GM18868 (cell line): ENCODE data around the gene KRT85.

ENCODE experiments used
- ATAC-seq: cut with Tn5 transposase; IDR thresholded peaks from one replicate; pipeline ENCODE4 v1.9.1; 2021; ENCODE audit warnings: mild to moderate bottlenecking, moderate library complexity; ENCODE audit not compliant: unreplicated experiment

Gene KRT85

DNA sequence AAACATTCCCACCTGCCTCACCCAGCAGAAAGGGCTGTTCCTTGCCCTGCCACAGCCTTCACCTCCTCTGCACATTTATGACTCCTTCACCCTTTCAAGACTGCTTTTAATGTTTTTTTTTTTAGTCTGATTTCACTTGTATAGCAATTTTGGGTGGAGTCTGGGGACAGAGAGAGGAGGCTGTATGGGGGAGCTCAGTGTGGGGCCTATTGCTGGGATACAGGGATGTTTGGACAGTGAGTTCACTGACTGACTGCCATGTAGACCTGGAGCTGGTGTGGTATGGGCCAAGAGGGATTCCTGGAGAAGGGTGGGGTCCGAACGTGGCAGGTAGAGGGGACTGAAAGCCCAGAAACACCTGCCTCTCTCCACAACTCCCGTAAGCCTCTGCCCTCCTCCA is 1.9 kb upstream of the KRT85 start:
- no peak for ATAC-seq

DNA sequence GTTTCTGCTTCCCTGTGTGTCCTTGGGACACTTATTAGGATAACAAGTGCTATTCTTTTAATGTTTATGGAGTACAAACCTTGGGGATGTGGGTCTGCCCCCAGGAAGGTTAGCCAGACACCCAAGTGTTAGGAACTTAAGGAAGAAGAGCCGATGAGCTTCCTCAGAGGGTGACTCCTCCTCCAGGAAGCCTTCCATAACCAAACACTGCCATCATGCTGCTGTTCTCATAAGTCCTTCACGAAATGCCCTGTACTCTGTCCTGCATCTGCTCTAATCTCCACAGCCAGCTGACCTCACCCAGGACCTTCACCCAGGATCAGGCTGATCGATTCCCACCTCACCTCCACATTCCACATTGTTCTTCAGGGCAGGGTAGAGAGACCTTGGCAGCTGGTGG is 1.2 kb upstream of the KRT85 start:
- no peak for ATAC-seq

DNA sequence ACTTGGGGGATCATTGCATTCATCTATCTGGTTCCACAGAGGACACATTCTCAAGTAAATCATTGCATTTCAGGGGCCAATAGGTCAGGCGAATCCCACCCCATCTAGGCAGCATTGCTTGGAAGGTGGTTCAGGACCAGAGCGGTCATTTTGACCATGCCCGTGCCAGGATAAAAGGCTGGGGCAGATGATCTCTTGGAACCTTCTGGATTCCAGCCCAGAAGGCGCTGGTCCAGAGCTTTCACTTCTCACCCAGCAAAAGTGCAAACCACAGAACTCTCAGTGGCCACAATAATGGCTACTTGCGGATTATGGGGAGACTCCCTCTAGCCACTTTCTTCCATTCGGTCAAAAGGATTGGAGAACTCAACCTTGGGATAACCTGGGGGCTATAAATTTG is 595 bp upstream of the KRT85 start:
- ATAC-seq, result no peak

DNA sequence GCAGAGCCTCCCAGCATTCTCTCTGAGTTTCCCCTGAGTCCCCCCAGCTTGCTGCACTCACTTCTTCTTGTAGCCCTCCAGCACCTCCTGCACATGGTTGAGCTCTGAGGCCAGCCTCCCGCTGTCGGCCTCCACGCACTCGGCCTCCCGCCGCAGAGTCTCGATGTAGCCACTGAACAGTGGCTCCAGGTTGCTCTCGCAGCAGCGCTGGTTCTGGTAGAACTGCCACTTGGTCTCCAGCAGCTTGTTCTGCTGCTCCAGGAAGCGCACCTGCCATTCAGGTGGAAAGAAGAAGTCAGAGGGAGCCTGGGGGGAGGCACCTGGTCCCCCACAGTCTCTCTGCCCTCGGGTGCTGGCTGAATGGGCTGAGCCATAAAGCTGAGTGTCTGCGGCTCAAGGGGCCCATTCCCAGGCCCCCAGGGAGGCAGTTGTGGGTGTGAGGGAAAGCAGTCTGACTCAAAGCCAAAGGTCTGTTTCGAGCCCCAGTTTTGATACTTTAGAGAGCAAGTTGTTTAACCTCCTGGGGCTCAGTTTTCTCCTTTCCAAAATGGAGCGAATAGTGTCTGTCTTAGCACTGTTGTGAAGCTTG is 2.3 kb downstream of the KRT85 start:
- no peak for ATAC-seq

DNA sequence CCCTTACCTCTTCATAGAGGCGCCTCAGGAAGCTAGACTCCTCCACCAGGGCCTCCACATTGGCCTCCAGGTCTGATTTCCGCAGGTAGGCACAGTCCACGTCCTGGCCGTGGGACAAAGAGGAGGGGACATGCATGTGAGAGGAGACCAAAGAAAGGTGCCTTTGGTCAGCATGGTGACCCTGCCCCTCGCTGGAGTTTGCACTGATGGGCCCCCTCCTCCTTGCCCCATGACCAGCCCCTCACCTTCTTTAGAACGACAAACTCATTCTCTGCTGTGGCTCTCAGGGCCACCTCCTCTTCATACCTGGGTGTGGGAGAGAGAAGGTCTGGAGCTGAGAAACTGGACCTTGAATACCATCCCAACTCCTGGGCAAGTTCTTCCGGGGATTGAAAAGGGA is 3.2 kb downstream of the KRT85 start:
- no peak for ATAC-seq

DNA sequence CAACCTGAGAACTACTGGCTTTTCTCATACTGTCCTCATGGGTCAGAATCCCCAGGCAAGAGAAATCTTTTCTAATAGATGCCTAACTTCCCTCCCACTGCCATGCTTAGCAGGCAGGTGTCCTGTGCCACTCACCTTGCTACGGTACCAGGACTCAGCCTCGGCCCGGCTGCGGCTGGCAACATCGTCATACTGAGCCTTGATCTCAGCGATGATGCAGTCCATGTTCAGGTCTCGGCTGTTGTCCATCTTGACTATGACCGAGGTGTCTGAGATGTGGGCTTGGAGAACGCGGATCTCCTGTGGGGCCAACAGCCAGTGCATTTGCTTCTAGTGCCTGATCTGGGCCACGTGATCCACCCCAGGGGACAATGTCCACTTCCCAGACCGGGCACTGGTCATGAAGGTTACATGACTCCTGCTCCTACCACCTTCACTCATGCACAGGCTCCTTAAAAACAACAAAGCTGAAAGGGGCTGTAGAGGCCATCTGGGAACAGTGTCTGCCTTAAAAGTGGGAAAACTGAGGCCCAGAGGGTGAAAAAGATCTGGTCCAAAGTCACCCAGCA is 4.1 kb downstream of the KRT85 start:
- no peak for ATAC-seq

DNA sequence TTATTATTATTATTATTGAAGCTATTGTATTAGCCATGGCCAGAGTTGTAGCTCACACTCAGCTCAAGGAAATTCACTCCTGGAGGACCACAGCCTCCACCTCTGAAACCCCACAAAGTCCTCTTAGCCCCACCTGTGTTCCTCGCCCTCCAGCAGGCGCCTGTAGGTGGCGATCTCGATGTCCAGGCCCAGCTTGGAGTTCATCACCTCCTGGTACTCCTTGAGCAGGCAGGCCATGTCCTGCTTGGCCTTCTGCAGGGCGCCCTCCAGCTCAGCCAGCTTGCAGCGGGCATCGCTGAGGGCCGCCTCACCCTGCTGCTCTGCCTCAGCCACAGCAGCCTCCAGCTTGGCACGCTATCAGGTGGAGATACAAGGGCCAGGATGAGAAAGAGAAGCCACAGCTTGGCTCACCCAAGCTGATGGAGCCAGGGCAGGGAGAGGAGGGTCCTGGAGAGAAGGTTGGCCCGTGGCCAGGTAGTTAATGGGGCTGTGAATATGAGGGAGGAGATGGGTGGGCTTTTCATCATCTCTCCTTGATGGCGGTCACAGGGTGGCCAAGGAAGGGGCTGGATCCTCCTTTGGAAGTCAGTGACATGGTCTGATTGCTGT is 5.1 kb downstream of the KRT85 start:
- ATAC-seq, result no peak

DNA sequence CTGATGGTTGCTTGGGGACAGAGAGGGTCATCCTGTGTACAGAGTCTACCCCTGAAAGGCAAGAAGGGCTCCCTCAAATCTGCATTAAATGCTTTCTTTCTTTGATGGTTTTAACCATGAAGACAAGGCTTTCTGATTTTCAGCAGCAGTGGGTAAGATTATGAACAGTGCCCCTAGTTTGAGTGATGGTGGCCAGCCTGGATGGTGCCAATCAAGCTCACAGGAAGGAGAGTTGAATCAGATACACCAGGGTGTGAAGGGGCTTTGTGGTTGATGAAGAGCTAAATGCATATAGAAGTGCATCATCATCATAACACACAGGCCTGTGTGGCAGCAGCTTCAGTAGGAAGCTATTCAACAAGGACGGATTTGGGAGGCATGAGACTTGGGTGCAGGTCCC is 5.7 kb downstream of the KRT85 start:
- no peak for ATAC-seq

DNA sequence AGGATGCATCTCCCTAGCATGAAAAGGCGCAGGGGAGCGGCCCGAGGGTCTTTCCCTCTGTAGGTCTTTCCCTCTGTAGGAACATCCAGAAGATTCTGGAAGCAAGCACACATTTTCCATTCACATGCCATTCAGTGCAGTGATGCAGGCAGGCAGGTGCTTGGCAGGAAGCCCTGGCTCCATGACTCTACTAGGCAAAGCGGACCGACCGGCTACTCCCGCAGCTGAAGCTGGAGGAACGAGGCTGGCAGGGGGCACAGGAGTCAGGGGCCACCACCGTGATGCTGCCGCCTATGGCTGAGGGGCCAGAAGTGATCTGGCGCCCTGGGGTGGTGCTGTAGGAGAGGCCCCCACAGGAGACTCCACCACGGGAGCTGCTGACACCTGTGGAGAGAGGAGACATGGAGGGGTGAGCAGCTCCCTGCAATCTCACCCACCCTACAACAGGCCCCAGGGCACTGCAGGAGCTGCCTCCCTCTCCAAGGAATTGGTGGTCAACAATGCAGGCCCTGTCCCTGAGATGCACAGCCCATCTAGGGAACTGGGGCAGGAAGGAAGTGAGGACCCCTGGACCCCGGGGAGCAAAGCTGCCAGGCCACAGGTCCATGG is 6.5 kb downstream of the KRT85 start:
- no peak for ATAC-seq

DNA sequence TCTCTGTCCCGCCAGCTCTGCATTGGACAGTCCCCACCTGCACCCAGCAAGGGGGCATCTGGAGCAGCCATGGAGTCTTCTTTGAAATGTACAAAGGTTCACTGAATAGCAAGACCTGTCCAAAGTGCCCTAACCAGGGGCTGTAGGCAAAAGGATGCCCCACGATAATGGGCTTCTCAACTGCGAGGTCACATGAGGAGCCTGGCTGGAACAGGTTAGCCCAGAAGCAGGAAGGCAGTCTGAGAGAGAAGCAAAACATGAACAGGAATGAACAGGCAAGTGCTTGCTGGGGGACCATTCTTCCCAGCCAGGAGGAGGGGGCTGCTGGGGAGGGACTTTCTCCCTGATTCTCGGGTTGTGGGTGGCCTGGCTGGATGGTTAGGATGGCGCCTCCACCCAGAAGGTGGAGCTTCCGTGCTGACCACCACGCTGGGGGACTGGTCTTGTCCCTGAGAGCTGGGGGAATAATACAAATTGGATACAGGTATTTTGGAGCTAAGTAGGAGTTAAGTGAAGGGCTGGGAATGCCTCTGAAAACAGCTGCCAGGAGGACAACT is 7.1 kb downstream of the KRT85 start:
- no peak for ATAC-seq

DNA sequence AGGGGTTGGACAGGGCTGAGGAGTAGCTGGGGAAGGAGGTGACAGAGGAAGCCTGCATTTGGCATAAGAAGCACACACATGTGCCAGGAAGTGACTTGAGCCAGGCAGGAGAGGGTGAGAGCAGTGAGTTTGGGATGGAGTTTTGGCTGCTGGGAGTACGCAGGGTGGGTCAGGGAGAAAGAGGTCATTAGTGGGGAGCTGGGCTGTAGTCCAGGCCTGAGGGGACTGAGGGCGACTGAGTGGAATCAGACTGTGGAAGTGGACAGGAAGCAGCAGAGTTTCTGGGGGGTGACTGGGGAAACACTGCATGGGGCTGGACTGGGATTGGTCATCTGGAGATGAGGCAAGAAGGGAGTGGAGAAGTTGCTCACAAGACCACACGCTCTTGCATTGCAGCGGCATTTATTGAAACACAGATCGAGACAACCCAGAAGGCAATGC is 7.6 kb downstream of the KRT85 start:
- no peak for ATAC-seq

DNA sequence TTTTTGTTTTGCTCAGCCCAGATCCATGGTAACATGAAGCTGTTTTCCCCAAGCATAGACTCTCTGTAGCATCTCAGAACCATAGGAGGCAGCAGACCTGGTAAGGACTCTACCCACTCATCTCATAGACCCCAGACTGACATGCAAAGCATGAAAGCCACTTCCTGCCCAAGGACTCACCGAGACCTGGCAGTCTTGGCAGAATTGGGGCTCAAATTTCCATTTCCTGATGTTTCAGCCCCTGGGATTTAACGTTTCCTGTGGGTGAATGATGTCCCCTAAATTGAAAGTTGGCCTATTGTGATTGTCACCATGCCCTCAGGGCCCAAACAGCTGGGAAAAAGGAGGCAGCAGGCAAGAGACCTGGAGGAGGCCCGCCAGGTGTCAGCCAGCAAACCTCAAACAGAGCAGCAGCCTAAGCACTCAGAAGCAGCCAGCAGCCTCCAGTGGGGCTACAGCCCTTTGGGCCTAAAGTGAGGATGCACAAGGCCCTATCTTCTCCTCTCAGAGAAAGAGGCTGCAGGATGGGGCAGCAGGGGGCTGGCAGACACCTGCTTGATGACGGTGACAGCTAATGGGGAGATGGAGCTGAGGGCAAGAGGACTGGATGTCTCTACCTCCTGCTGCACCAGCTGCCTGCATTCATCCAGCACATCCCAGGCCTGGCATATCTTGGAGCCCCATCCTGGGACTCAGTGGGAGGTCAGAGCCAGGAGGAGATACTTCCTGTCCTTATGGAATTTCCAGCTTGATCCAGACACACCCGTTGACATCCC is 8.5 kb downstream of the KRT85 start:
- peak; percentile 91 for ATAC-seq

DNA sequence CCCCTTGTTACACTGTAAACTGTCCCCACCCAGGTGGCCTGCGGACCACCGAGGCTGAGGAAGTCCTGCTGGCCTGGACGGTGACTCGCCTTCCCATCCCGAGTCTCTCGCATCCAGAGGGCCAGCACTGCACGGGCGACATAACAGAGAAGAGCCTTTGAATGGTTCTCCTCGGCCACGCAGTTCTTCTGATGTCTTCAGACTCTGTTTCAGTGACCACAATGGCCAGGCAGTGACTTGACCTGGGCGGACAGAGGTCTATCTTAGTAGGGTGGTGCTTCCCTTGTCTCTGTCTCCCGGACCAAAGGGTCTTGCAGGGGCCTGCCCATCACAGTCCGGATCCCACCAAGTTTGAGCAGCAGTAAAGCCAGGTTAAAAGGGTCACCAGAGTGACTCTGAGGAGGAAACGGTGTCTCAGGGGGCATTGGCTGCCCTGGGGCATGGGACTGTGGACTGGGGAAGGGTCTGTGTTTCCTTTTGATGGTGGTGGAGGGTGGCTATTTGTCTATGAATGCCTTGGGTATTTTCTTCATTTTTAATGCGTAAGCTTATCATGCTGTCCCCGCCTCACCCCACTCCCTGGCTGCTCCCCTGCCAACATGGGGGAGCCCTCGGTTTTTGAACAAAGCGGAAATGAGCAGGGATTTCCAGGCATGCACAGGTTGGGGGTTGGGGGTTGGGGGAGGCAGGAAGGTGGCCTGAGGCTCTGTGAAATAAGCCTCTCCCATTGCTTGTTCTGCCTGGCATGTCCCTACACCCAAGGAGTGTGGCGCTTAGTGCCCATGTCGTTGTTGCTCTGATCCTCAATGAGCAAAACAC is 10.3 kb downstream of the KRT85 start:
- no peak for ATAC-seq

DNA sequence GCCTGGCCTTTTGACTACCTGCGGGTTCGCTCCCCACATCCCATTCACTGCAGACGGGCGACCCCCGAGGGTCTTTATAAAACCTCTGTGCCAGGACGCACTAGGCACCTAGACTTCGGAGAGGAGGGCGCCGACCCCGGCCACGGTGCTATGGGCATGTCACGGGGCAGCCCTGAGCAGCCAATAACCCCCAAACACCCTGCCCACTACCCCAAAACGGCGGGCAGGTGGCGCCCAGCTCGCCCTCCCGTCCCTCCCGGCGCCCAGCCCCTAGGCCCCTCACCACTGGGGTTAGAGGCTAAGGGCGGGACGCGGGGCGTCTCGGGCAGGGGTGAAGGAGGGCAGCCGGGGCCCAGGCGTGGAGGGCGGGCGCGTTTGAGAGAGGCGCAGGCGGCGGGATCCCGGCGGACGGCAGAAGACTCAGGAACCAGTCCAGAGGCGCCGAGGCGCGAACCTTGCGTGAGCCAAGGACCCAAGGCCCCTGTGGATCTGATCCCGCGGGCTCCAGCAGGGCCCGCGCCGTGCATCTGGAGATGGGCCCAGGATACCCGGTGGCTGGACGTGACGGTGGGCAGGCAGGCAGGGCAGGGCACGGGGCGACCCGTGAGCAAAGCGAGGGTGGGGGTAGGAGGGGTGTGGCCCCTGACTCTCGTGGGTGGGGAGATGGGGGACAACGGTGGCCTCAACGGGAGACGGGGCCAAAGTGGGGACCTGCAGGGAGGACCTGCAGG is 11.1 kb downstream of the KRT85 start:
- ATAC-seq, result no peak

DNA sequence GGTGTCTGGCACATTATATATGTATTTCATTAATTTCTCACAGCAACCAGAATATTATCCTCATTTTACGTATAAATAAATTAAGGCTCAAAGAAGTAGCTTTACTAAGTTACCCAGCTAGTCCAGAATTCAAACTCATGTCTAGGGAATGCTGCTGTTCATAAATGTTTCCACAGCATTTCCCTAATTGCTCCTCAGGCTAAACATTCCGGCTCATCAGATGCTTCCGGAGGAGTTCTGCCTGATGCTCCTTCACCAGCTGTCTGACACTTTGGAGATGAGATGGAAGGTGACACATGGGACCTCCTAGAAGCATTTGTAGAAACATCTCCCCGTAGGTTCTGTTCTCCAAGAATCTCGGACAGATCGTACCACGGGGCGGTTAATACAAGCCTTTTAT is 12.1 kb downstream of the KRT85 start:
- ATAC-seq, result no peak

DNA sequence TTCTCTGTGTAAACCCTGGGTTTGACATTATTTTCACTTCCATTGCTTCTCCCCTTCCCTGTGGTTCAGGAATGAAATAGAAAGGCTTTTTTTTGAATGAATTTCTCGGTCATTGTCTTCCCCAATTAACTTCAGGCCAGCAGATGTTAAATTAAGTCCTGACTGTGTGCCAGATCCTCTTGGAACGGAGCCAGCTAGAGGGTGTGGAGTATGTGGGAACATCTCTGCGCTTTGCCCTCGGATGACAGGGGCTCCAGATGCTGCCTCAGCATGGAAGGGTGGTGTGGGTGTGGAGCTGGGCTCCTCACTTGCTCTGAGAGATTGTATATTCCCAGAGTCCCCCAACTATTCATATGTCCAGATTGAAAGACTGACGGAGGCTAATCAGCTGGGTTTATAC is 13.1 kb downstream of the KRT85 start:
- ATAC-seq, result no peak

DNA sequence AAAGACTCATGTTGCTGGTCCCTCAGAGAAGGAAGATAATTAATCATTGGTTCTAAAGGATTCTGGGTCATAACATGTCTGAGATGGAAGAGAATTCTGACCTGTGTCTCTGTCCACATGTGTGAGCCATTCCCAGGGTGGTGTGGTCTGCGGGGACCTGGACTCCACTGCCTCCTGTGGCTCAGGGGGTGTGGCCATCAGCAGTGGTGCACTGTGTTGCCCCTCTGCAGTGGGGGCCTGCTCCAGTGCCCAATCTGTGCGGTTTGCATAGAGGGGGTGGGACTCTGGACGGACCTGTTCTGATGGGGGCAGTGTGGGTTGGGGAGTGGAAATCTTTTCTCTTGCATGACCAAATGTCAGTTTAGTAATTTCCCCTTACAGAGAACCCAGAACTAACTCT is 13.5 kb downstream of the KRT85 start:
- no peak for ATAC-seq

DNA sequence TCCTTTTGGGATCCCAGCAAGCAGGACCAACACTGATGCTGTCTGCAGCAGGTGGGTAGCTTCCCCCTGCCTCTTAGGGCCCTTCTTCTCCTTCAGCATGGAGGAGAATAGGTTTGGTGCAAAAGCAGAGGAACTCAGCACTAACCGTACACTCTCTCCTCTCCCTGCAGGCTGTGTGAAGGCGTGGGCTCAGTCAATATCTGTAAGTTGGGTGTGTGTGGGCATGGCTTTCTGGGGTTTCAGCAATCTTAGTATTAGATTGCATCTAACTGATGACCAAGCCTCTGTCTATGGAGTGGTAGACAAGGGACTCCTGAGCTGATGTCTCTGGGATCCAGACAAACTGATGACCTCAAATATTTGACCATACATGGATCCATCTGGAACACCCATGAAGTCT is 14.3 kb downstream of the KRT85 start:
- no peak for ATAC-seq

DNA sequence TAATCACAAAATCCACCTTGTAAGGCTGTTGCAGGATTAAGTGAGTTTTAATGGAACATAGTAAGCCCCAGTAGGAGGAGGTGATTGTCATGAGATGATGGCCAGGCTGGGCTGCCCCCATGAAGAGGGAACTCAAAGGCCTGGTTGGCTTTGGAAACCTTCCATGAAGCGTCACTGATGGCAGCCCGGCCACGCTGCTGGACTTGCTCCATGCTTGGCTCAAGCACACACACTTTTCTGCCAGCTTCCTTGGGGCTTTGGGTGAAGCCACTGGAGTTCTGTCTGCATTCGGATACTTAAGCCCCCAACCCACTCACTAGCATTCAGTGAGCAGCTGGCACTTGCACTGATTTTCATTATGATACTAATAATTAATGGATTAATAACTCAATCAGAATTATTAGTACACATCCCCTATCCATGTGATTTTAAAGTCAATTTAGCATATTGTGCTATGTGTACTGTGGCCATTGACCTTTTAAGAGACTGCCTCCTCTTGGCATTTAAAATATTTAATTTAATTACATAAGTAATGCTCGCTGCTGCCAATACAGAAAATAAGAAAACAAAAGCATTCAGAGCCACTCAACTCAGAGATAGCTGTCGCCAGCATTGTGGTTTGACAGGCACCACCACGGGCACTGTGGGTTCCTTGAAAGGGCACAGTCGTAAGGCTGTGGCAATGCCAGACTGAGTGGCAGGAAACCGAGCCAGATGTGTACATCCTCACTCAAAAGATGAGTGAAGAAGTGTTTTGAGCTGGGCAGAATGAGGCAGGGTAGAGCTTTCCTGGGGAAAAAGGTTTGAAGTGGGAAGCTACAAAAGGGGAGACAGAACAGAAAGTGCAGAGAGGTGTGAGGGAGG is 15.9 kb downstream of the KRT85 start:
- ATAC-seq, result no peak
